ENCODE measurements around the gene ZSCAN16.
"Not testable (repeated sequence)": the region's sequence is repeated elsewhere in the genome, so short reads cannot be mapped to it uniquely, and the experiment has no call there.

ZSCAN16 gene

DNA sequence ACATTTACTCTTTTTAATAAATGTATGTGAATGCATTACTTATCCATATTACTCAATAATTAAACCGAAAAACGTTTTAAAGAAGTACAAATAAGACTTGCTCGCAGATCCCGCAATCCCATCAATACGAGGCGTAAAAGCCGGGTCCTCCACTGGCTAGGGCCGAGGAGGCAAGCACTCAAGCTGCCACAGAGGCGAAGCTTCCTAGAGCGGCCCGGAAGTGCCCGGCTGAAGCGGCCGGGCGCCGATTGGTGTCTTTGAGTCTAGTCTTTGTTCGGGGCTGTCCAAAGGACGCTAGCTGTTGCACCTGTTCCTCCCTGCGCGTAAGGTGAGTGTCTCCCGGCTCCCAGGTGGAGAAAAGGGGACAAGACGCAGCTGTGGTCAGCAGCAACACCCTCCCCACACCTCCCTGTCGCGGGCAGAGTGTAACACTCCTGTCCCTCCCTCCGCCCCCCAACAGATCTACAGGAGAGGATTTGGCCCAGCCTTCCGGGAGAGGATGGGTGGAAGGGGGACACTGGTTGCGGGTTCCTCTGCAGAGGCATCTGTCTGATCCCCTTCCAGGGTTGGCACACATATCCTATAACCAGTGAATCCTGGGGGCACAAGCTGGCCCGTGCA, at the start of gene ZSCAN16:
Gene ZSCAN16, plus strand, starts transcription at position 260 of the 621 bp plus-strand sequence. CDS start 835 bp downstream, outside the sequence.
- in situ Hi-C loops (cut with MboI; ENCODE audit: low sequenced_read_pairs), result no loop called here

DNA sequence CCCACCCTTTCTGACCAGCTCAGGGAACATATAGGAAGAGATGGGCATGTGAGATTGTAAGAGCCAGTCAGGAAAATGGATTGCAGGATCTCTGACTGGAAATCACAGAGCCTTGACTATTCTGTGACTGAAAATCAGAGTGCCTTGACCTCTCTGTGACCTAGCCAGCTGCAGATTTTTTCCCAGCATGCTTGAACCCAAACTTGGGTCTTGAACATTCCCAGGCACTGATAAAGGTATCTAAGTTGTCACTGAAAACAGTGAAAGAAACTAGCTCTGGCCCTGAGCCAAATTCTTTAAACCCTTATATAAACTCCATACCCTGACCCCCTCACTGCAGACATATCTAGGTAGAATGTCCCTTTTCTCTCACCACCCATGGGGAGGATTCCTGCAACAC, 46.4 kb upstream of the ZSCAN16 start:
- in situ Hi-C loops (cut with MboI; ENCODE audit: low sequenced_read_pairs), result no loop called here

DNA sequence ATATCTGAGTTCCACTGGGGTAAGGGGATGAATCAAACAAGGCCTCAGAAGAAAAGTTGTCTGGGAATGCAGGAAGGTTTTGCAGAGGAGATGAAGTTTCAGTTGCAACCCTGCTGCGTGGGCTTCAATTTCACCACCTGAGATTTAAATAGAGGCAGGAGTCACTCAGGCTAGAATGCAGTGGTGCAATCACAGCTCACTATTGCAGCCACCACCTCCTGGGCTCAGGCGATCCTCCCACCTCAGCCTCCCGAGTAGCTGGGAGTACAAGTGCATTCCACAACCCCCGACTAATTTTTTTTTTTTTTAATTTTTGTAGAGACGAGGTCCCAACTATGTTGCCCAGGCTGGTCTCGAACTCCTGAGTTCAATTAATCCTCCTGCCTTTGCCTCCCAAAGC, 45.6 kb upstream of the ZSCAN16 start:
- in situ Hi-C loops (cut with MboI; ENCODE audit: low sequenced_read_pairs), result no loop called here

DNA sequence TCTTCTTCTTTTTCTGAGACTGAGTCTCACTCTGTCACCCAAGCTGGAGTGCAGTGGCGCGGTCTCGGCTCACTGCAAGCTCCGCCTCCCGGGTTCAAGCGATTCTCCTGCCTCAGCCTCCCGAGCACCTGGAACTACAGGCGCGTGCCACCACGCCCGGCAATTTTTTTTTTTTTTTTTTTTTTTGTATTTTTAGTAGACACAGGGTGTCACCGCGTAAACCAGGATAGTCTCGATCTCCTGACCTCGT, 44.1 kb upstream of the ZSCAN16 start, which contains the start of gene ZNF165:
Gene ZNF165, plus strand, starts transcription at position 188 of the 250 bp plus-strand sequence. CDS start 4,913 bp downstream, outside the sequence.
- in situ Hi-C loops (cut with MboI; ENCODE audit: low sequenced_read_pairs), result not testable (repeated sequence)

DNA sequence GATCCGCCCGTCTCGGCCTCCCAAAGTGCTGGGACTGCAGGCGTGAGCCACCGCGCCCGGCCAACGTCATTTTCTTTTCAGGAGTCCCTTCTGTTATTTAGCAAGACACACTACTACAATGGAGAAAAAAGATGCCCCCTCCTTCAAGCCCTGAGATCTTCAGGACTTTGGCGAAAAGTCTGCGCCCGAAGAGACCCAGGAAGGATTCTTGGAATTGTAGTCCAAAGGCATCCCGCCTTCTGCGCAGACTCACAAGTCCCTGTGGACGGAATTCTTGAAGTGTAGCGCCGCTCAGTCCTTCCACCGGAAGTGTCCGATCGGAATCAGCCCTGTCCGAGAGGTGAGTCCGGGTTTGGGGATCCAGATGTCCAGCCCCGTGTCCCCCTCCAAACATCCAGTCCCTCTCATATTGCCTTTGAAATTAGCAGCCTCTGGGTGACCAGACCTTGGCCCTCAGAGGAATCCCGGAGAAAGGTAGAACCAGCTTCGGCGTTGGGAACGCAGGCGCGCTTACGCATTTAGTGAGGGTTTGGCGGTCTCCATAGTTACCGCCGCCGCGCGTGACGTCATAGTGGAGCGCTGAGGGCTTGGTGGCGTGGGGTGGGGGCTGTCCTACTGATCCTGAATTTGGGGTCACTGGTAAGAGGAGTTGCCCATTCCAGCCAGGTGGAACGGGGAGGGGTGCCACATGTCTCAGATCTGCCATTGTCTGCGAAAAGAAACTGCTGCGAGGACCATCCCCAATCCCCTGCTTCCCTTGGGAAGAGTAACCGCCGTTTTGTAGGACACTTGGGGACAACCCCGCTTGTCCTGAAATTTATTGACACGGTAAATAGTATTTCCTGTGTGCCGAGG, 43.6 kb upstream of the ZSCAN16 start:
- in situ Hi-C loops (cut with MboI; ENCODE audit: low sequenced_read_pairs), result no loop called here

DNA sequence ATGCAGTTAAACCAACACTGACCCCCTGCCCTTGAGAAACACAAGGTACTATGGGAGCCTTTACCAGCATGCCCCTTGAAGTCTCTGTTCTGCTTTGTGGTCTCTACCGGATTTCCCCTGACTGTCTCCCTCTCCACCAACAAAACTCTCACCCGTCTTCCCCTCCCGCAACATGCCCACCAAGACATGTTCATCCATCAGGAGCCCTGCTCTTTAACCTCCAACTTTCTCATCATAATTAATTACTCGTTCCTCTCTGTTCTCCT, 43.0 kb upstream of the ZSCAN16 start:
- in situ Hi-C loops (cut with MboI; ENCODE audit: low sequenced_read_pairs), result no loop called here

DNA sequence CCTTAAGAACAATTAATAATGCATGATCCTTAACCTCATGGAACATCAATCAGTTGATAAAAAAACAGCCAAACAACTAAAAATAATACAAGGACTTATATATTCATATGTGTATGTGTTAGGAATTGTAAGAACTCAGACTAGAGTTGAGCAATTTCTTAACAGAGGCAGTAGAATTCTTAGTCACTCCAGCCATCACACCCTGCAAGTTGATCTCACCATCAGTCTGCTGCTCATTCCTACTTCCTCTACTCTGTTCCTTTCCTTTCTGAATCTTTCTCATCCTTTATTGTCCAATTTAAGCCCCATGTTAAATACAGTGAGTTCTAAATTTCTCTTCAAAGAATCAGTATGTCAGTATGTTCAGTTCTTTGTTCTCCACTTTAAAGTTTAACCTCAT, 41.5 kb upstream of the ZSCAN16 start:
- in situ Hi-C loops (cut with MboI; ENCODE audit: low sequenced_read_pairs), result no loop called here

DNA sequence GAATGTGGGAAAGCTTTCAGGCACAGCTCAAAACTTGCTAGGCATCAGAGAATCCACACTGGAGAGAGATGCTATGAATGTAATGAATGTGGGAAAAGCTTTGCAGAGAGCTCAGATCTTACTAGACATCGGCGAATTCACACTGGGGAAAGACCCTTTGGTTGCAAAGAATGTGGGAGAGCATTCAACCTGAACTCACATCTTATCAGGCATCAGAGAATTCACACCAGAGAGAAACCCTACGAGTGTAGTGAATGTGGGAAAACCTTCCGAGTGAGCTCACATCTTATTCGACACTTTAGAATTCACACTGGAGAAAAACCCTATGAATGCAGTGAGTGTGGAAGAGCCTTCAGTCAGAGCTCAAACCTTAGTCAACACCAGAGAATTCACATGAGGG, 35.4 kb upstream of the ZSCAN16 start:
- in situ Hi-C loops (cut with MboI; ENCODE audit: low sequenced_read_pairs), result no loop called here

DNA sequence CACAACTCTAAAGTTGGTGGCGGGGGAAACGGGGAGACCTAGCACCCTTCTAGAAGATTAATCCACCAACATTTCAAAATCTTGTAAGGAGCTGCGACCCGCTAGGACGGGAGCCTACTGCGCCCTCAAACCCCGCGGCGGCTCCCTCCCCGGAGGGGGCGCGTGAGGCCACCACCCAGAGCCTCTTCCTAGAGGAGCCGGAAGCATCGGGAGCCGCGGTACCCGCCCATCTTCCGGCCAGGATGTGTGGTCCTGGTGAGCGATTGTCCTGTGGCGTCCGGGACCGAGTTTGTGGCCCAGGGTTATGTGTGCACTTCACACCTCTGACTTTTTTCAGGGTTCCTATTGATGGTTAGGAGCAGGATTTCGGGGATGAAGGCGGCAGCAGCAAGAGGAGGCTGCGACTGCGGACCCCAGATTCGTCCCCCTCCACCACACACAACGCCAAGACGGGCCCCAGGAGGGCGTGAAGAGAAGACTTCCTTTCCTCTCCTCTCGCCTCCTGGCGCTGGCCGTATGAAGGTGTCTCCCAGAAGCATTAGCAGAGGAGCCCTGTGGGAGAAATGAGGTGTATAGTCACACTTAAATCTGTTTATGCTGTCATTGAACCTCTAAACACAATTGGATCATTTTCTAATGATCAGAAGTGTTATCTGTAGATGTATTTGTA, 33.4 kb upstream of the ZSCAN16 start:
- in situ Hi-C loops (cut with MboI; ENCODE audit: low sequenced_read_pairs), result no loop called here

DNA sequence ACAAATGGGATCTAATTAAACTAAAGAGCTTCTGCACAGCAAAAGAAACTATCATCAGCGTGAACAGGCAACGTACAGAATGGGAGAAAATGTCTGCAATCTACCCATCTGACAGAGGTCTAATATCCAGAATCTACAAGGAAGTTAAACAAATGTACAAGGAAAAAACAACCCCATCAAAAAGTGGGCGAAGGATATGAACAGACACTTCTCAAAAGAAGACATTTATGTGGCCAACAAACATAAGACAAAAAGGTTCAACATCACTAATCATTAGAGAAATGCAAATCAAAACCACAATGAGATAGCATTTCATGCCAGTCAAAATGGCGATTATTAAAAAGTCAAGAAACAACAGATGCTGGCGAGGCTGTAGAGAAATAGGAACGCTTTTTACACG, 22.2 kb upstream of the ZSCAN16 start:
- in situ Hi-C loops (cut with MboI; ENCODE audit: low sequenced_read_pairs), result not testable (repeated sequence)

DNA sequence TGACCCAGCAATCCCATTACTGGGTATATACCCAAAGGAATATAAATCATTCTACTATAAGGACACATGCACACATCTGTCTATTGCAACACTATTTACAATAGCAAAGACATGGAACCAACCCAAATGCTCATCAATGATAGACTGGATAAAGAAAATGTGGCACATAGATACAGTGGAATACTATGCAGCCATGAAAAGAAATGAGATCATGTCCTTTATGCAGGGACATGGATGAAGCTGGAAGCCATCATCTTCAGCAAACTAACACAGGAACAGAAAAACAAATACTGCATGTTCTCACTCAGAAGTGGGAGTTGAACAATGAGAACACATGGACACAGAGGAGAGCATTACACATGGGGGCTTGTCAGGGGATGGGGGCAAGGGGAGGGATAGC, 21.7 kb upstream of the ZSCAN16 start:
- in situ Hi-C loops (cut with MboI; ENCODE audit: low sequenced_read_pairs), result not testable (repeated sequence)

DNA sequence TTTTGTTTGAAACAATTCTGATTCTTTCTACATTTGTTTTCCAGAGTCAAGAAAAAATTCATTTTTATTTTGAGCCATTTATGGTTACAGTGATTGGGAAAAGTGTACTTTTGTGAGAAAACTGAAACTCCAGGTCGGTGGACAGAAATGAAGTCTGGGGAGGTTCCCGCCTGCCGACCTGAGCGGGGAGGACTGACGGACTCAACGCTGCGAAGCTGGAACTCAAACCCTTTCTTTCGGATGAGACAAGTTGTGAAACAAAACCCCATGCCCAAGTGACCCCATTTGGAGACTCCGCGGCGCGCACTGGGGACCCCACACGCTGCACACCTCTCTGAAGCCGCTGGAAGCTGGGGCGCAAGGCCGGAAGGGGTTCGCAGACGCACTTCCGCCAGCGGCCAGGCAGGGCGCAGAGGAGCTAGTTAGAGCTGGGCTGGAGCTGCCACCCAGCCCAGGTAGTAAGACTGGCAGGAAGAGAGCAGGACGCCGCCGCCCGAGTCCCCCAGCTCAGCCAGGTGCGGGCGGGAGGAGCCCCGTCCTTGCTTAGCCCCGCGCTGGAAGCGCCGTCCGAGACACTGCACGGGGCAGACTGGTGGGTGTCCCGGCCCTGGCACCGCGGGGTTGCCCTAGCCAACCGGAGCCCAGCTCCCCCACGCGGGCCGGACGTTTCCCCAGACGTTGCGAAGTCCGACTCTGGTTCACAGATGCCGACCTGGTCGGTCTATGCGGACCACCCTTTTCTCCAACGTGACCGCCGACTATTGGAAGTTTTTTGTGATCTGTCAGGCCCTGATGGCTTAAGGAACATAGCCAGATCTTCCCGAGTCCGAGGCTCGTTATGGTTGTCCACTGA, 19.8 kb upstream of the ZSCAN16 start:
- in situ Hi-C loops (cut with MboI; ENCODE audit: low sequenced_read_pairs), result no loop called here

DNA sequence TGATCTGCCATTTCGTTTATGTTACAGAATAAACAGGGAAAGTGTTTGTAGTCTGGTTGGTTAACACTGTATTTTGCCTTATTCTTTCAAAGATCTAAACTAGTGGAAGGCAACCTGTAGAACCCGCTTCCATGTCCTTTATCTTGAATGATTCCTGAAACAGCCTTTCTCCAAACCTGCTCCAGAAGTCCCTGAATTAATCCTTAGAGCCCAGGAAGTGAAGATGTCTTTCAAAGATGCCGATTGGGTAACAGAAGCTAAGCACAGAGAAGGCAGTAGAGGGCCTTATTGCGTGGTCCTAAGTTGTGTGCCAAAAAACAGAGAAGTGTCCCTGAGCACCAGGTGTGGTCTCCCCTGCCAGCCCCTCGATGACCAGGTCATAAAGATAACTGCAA, 19.2 kb upstream of the ZSCAN16 start:
- in situ Hi-C loops (cut with MboI; ENCODE audit: low sequenced_read_pairs), result no loop called here

DNA sequence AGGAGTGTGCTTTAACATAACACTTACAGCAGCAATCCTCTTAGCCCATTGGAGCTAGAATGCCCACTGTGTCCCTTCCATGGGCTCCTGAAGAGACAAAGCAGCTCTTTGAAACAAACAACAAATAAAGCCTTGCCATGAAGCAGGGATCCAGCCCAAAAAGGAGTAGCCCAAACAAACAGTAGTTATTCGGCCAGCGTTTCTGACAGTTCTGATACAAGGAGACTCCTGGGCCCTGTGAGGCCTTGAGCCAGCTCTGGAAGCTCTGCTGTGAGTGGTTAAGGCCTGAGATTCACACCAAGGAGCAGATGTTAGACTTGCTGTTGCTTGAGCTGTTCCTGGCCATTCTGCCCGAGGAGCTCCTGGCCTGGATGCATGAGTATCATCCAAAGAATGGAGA, 16.9 kb upstream of the ZSCAN16 start:
- in situ Hi-C loops (cut with MboI; ENCODE audit: low sequenced_read_pairs), result no loop called here

DNA sequence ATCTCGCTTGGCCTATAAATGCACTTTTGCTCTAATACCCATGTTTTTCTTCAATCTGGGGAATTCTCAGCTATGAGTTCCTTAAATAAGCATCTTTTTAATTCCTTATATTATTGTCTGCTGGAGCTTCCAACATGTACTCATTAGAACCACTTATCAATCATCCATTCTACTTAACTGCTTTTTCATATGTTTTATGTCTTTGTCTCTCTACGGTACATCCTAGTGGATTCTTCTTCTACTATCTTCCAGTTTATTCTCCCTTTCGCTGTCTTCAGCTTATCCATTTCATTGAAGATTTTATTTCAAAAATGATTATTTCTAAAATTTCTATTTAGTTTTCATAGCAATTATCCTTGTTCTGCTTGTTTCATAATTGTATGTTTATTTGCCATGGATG, 12.4 kb upstream of the ZSCAN16 start:
- in situ Hi-C loops (cut with MboI; ENCODE audit: low sequenced_read_pairs), result no loop called here

DNA sequence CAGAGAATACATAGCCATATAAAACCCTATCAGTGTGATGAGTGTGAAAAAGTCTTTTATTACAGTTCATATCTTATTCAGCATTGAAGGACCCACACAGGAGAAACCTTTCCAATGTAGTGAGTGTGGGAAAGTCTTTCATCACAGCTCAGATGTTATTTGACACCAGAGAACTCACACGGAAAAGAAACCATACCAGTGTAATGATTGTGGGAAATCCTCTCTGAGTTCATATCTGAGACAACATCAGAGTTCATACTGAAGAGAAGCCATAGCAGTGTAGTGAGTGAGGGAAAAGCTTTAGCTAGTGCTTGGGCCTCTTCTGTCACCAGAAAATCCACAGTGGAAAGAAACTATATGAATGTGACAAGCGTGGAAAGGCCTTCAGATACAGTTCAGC, 8.6 kb upstream of the ZSCAN16 start:
- in situ Hi-C loops (cut with MboI; ENCODE audit: low sequenced_read_pairs), result no loop called here

DNA sequence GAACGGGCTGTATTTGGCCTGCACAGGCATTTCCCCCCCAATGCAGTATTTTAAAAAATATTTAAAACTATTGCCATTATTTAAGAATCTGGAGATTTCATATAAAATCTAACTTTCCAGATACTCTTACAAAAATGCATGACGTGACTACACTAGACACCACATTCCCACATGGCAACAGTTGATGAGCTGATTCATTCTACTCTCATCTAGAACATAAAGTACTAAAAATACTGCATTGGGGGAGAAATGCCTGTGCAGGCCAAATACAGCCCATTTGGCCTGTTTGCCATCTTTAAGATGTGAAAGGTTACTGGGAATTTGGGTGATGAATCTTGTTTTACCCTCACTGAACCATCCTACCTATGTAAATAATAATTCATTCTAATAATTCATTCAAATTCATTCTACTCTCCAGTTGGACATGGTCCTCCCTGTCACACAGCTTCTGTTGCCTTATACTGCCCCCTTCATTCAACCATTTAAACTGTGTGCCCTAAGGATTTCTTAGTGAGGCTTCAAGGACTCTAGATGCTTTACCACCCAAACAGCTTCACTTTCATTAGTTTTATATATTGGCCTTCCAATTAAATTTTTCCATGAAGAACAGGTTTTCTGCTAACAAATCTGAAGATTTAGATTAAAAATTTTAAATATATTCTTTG, 6.9 kb upstream of the ZSCAN16 start:
- in situ Hi-C loops (cut with MboI; ENCODE audit: low sequenced_read_pairs), result no loop called here

DNA sequence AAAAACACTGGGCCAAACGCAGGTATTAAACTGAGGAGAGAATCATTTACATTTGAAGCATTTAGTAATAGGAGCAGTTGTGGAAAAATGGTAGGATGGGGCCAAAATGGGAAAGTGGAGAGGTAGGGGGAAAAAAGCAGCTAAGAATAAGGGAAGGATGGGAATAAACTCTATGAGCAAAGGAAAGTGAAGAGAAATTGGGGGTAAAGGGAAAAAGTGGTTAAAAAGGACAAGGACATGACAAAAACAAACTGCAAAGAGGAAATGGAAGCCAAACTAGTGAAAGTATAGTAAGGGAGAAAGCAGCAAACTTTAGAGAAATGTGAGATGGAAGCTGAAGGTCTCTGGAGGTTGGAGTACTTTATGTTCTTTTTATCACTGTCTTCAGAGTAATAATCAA, 6.2 kb upstream of the ZSCAN16 start:
- in situ Hi-C loops (cut with MboI; ENCODE audit: low sequenced_read_pairs), result no loop called here

DNA sequence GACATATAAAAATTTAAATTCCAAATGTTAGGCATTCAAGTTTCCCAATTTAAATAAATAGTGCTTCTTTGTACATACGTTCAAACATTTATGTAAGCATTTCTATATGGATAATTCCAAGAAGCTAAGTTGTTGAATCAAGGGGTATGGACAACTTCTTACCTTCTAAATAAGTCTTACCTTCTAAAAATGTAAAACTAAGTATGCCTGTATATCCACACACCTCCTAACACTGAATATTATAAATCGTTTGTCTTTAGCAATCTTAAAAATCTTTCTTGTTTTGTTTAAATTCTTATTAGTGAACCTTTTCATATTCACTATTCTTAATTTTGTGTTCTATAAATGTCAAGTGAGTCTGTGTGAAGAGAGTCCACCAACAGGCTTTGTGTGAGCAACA, 2.5 kb upstream of the ZSCAN16 start:
- in situ Hi-C loops (cut with MboI; ENCODE audit: low sequenced_read_pairs), result no loop called here

DNA sequence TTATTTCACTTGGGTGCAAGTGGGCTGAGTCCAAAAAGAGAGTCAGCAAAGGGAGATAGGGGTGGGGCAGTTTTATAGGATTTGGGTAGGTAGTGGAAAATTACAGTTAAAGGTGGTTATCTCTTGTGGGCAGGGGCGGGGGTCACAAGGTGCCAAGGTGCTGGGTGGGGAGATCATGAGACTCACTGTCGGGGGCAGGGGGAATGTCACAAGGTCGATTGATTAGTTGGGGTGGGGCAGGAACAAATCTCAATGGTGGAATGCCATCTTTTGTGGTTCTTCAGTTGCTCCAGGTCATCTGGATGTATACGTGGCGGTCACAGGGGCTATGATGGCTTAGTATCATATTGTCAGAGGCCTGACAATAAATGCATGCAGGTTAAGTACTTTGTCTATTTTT, 2.1 kb upstream of the ZSCAN16 start:
- in situ Hi-C loops (cut with MboI; ENCODE audit: low sequenced_read_pairs), result not testable (repeated sequence)

DNA sequence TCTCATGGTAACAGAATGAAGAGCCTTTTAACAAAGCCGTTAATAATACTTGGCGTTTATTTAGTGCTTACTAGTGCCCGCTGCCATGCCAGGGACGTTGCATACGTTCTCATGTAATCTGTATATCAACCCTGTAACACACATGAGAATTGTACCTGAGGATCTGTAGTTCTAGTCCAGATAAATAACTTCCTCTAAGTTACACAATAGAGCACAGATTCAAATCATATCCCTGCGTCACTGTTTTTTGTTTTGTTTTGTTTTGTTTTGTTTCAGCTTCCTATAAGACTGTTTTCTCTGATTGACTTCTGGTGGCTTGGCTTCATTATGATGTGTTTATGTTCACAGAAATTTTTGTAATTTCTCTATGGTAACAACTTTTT, 553 bp downstream of the ZSCAN16 start:
- in situ Hi-C loops (cut with MboI; ENCODE audit: low sequenced_read_pairs), result no loop called here

Data from HL-60/S4 treated with phorbol 12-myristate 13-acetate at 8.2 ng/mL for 4 days and 3 days (cell line).